Hematopoietic multipotent progenitor cell treated with erythropoietin and hydrocortisone succinate and interleukin-3 and kit ligand, for 4 days (in vitro differentiated cells): ENCODE measurements around the gene MVB12B.

ENCODE experiments used
- DNase-seq: peaks from one replicate; pipeline ENCODE4 v3.0.0-alpha.2; 2015

The MVB12B gene

GRCh38 chr9:126411225-126411947 lies 84.8 kb downstream of the MVB12B start:
- peak; percentile 25 for DNase-seq

- no peak for DNase-seq
These were observed 85.3 kb downstream of the MVB12B start for GRCh38 chr9:126411948-126412284.

- DNase-seq = no peak
These were observed 86.3 kb downstream of the MVB12B start for GRCh38 chr9:126412905-126413304.

- DNase-seq = no peak
These were observed 86.9 kb downstream of the MVB12B start for GRCh38 chr9:126413391-126414068.

GRCh38 chr9:126415741-126416370 lies 89.2 kb downstream of the MVB12B start:
- DNase-seq = no peak

- no peak for DNase-seq
These were observed 90.4 kb downstream of the MVB12B start for GRCh38 chr9:126417043-126417442.

- DNase-seq = no peak
These were observed 91.1 kb downstream of the MVB12B start for GRCh38 chr9:126417684-126418083.

GRCh38 chr9:126418608-126419007 lies 92.0 kb downstream of the MVB12B start:
- DNase-seq = no peak

GRCh38 chr9:126419475-126419874 lies 92.8 kb downstream of the MVB12B start:
- DNase-seq = no peak

- no peak for DNase-seq
These were observed 93.5 kb downstream of the MVB12B start for GRCh38 chr9:126420135-126420534.

GRCh38 chr9:126420643-126421564 lies 94.3 kb downstream of the MVB12B start:
- DNase-seq = no peak

- DNase-seq = no peak
These were observed 95.2 kb downstream of the MVB12B start for GRCh38 chr9:126421567-126422428.

- DNase-seq = peak; percentile 29
These were observed 96.7 kb downstream of the MVB12B start for GRCh38 chr9:126423142-126423915.

GRCh38 chr9:126423916-126424185 lies 97.2 kb downstream of the MVB12B start:
- DNase-seq = peak; percentile 29

GRCh38 chr9:126424511-126424910 lies 97.9 kb downstream of the MVB12B start:
- DNase-seq = no peak

GRCh38 chr9:126428534-126429175 lies 102.0 kb downstream of the MVB12B start:
- DNase-seq = peak; percentile 44

GRCh38 chr9:126429190-126429589 lies 102.6 kb downstream of the MVB12B start:
- DNase-seq = no peak

GRCh38 chr9:126430124-126430523 lies 103.5 kb downstream of the MVB12B start:
- DNase-seq = no peak

- DNase-seq = no peak
These were observed 104.6 kb downstream of the MVB12B start for GRCh38 chr9:126431077-126431742.

GRCh38 chr9:126432659-126433058 lies 106.0 kb downstream of the MVB12B start:
- no peak for DNase-seq
